Keratinocyte (primary cell): ENCODE data around the gene CYP1A1. TPM values are rescaled to one million over a fixed set of nuclear protein-coding genes. Genes with fewer than 3 reads are reported as not detected.
"Not testable (repeated sequence)": the region's sequence is repeated elsewhere in the genome, so short reads cannot be mapped to it uniquely, and the experiment has no call there.

ENCODE experiments used
- DNase-seq: peaks from one replicate; pipeline ENCODE4 v3.0.0-alpha.2; 2011; ENCODE audit warnings: low read depth, missing footprints, low spot score
- FAIRE-seq: peaks from 2 replicates; lab custom pipeline; 2011; peaks lifted over from hg19 to GRCh38; lab: Jason Lieb, UNC
- H2AFZ ChIP-seq: 2 replicates; pipeline ENCODE4 v1.6.0; 2012; ENCODE audit warnings: low read length, control low read depth, inconsistent platforms; ENCODE audit not compliant: control insufficient read depth
- H3K27ac ChIP-seq: 2 replicates; pipeline ENCODE4 v1.5.1; 2011; ENCODE audit warnings: low read length; ENCODE audit not compliant: control insufficient read depth, insufficient read depth
- H3K27me3 ChIP-seq: 3 replicates; pipeline ENCODE4 v1.6.0; 2011; ENCODE audit warnings: low read length; ENCODE audit not compliant: control insufficient read depth, insufficient read depth; ENCODE audit errors: extremely low read depth
- H3K36me3 ChIP-seq, 2 experiments: 2 replicates in 1 of 2; 3 replicates in 1 of 2; pipeline ENCODE4 v1.5.1; 2011; ENCODE audit warnings: low read length in 2 of 2, mild to moderate bottlenecking in 1 of 2; ENCODE audit not compliant: control insufficient read depth in 2 of 2, insufficient read depth in 2 of 2; ENCODE audit errors: extremely low read depth in 1 of 2
- H3K4me1 ChIP-seq: 3 replicates; pipeline ENCODE4 v1.5.1; 2011; ENCODE audit warnings: low read length; ENCODE audit not compliant: control insufficient read depth, insufficient read depth; ENCODE audit errors: extremely low read depth
- H3K4me2 ChIP-seq: 3 replicates; pipeline ENCODE4 v1.6.0; 2011; ENCODE audit warnings: low read depth, low read length; ENCODE audit not compliant: control insufficient read depth, insufficient read depth; ENCODE audit errors: extremely low read depth
- H3K4me3 ChIP-seq, 3 experiments: fragments of 200-600 bp in 1 of 3; sonication (generic) in 1 of 3; 2 replicates in 2 of 3; 3 replicates in 1 of 3; pipeline ENCODE4 v1.5.1; 2011 to 2016; ENCODE audit warnings: low read length in 3 of 3, mild to moderate bottlenecking in 3 of 3, control low read depth in 2 of 3, inconsistent platforms in 1 of 3, low read depth in 1 of 3, mixed read lengths in 1 of 3, mixed run types in 1 of 3, moderate library complexity in 1 of 3; ENCODE audit not compliant: control insufficient read depth in 2 of 3, insufficient read depth in 2 of 3; ENCODE audit errors: extremely low read depth in 1 of 3
- H3K79me2 ChIP-seq: 2 replicates; pipeline ENCODE4 v1.6.0; 2012; ENCODE audit warnings: low read length; ENCODE audit not compliant: control insufficient read depth, insufficient read depth
- H3K9ac ChIP-seq: 3 replicates; pipeline ENCODE4 v1.6.0; 2011; ENCODE audit warnings: low read length; ENCODE audit not compliant: control insufficient read depth, insufficient read depth; ENCODE audit errors: extremely low read depth
- H3K9me1 ChIP-seq: 3 replicates; pipeline ENCODE4 v1.6.0; 2011; ENCODE audit warnings: low read length; ENCODE audit not compliant: control insufficient read depth, insufficient read depth; ENCODE audit errors: extremely low read depth
- H3K9me3 ChIP-seq: 2 replicates; pipeline ENCODE4 v1.5.1; 2012; ENCODE audit warnings: low read depth, low read length; ENCODE audit not compliant: control insufficient read depth
- H4K20me1 ChIP-seq: 3 replicates; pipeline ENCODE4 v1.6.0; 2011; ENCODE audit warnings: low read length; ENCODE audit not compliant: control insufficient read depth, insufficient read depth; ENCODE audit errors: extremely low read depth
- CTCF ChIP-seq, 3 experiments: IDR thresholded peaks in 1 of 3; conservative IDR thresholded peaks in 1 of 3; optimal IDR thresholded peaks in 1 of 3; 2 replicates in 2 of 3; 3 replicates in 1 of 3; pipeline versions ENCODE3 to v1.5.1; 2011; ENCODE audit warnings: low read length in 3 of 3, mild to moderate bottlenecking in 3 of 3, moderate library complexity in 2 of 3, control low read depth in 1 of 3, inconsistent platforms in 1 of 3; ENCODE audit not compliant: insufficient read depth in 2 of 3; ENCODE audit errors: extremely low read depth in 1 of 3
- EZH2 ChIP-seq: IDR thresholded peaks from one replicate; pipeline ENCODE4 v1.6.1; 2012; ENCODE audit warnings: inconsistent platforms, mild to moderate bottlenecking, low read length, moderate library complexity
- dilution Hi-C: fragments of 300-500 bp; cut with MboI; formaldehyde crosslinking; loops from one replicate; pipeline ENCODE4 v1.7.0; 2020; ENCODE audit warnings: low sequenced_read_pairs; ENCODE audit not compliant: extremely low pct_ligation_motif_present
- polyA plus RNA-seq, 5 experiments: library from polyadenylated mRNA; depleted of rRNA in 3 of 5; stranded (reverse) in 3 of 5; stranded (forward) in 1 of 5; unstranded in 1 of 5; fragments of >200 nt; gene quantifications; 1 replicate in 1 of 5; 2 replicates in 3 of 5; 3 replicates in 1 of 5; pipeline versions ENCODE4 v1.2.1 to v1.2.3, GENCODE V29; 2011 to 2012; ENCODE audit warnings: missing spikeins in 2 of 5, low read depth in 1 of 5, low replicate concordance in 1 of 5

Gene CYP1A1
- polyA plus RNA-seq, 1 donor (not counting 4 experiments of a cell fraction or from before 2014, with no cell fraction given), result 4.8 TPM

- DNase-seq, H3K36me3 ChIP-seq, H3K9me3 ChIP-seq, H3K4me1 ChIP-seq, H4K20me1 ChIP-seq, FAIRE-seq, H3K9me1 ChIP-seq, H3K27me3 ChIP-seq, H3K4me3 ChIP-seq, H2AFZ ChIP-seq, H3K9ac ChIP-seq, H3K79me2 ChIP-seq, dilution Hi-C loops, H3K4me2 ChIP-seq, H3K27ac ChIP-seq: not testable (repeated sequence)
Measured at GRCh38 chr15:74738239-74738638, 12.9 kb upstream of the CYP1A1 start.

- Histone ChIP-seq H3K79me2 (no peaks in the 10 kb centered on the region), H3K27me3 (peaks cover 3% of the 10 kb centered on the region), H3K4me1 (peaks cover 5% of the 10 kb centered on the region), H3K9me1 (no peaks in the 10 kb centered on the region), H3K9me3 (no peaks in the 10 kb centered on the region), H2AFZ (no peak overlapping the region), H3K4me3 (no peak overlapping the region), H3K9ac (no peak overlapping the region), H3K27ac (no peak overlapping the region), H3K4me2 (no peak overlapping the region), H3K36me3 (no peaks in the 10 kb centered on the region), H4K20me1 (no peaks in the 10 kb centered on the region)
- TF ChIP-seq CTCF (optimal IDR thresholded peaks at IDR 0.05 in 1 of 3, IDR thresholded peaks at IDR 0.05 in 1 of 3, conservative IDR thresholded peaks at IDR 0.05 in 1 of 3; ENCODE audit: extremely low read depth in 1 of 3, insufficient read depth in 2 of 3, low read length in 3 of 3) (no peak), EZH2 (no peak)
- FAIRE-seq, result no peak
- DNase-seq, result no peak
- dilution Hi-C loops, result no loop called here
Measured at GRCh38 chr15:74735305-74735704, 10.0 kb upstream of the CYP1A1 start.

- Histone ChIP-seq H3K79me2 (no peaks in the 10 kb centered on the region), H3K36me3 (no peaks in the 10 kb centered on the region), H3K27me3 (peaks cover 3% of the 10 kb centered on the region), H2AFZ (no peak overlapping the region), H3K9me1 (no peaks in the 10 kb centered on the region), H3K9me3 (no peaks in the 10 kb centered on the region), H3K4me3 (no peak overlapping the region), H3K9ac (no peak overlapping the region), H3K4me1 (peaks cover 5% of the 10 kb centered on the region), H4K20me1 (no peaks in the 10 kb centered on the region), H3K4me2 (no peak overlapping the region), H3K27ac (no peak overlapping the region)
- TF ChIP-seq EZH2 (no peak), CTCF (optimal IDR thresholded peaks at IDR 0.05 in 1 of 3, IDR thresholded peaks at IDR 0.05 in 1 of 3, conservative IDR thresholded peaks at IDR 0.05 in 1 of 3; ENCODE audit: extremely low read depth in 1 of 3, insufficient read depth in 2 of 3, low read length in 3 of 3) (no peak)
- dilution Hi-C loops, result no loop called here
- peak; percentile 34 for FAIRE-seq
- DNase-seq, result no peak
Measured at GRCh38 chr15:74733269-74733668, 7.9 kb upstream of the CYP1A1 start.
